ENCODE data around the gene KCNN3. TPM values are rescaled to one million over a fixed set of nuclear protein-coding genes. Genes with fewer than 3 reads are reported as not detected.

KCNN3 gene
- total RNA-seq, 1 donor, result not detected

GRCh38 chr1:154718566-154718965 is 151.5 kb downstream of the KCNN3 start:
- DNase-seq (ENCODE audit: low read depth), result no peak
- no peak for TF ChIP-seq CTCF (IDR thresholded peaks at IDR 0.05; ENCODE audit: insufficient read depth, low read depth, low read length)
- no peak overlapping the region for H3K4me3 ChIP-seq (ENCODE audit: low read depth, low read length)

DNA sequence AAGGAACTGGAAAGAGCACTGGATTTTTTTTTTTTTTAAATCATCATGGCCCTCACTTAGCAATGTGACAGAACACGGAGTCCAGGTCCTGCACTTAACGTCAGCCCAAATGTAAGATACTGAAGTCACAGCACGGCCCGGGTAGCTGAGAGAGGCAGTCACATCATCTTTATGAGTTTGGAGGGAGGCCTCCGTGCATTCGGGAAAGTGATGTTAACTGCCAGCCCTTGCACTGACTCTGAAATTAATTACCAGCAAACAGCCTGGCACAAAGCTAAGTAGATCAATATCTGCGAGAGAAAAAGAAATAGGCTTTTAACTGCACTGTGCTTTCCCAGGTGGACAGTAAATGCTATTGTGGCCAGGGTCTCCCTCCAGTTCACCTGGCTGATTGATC is 152.6 kb downstream of the KCNN3 start:
- no peak for TF ChIP-seq CTCF (IDR thresholded peaks at IDR 0.05; ENCODE audit: insufficient read depth, low read depth, low read length)
- no peak overlapping the region for H3K4me3 ChIP-seq (ENCODE audit: low read depth, low read length)
- DNase-seq (ENCODE audit: low read depth), result no peak

DNA sequence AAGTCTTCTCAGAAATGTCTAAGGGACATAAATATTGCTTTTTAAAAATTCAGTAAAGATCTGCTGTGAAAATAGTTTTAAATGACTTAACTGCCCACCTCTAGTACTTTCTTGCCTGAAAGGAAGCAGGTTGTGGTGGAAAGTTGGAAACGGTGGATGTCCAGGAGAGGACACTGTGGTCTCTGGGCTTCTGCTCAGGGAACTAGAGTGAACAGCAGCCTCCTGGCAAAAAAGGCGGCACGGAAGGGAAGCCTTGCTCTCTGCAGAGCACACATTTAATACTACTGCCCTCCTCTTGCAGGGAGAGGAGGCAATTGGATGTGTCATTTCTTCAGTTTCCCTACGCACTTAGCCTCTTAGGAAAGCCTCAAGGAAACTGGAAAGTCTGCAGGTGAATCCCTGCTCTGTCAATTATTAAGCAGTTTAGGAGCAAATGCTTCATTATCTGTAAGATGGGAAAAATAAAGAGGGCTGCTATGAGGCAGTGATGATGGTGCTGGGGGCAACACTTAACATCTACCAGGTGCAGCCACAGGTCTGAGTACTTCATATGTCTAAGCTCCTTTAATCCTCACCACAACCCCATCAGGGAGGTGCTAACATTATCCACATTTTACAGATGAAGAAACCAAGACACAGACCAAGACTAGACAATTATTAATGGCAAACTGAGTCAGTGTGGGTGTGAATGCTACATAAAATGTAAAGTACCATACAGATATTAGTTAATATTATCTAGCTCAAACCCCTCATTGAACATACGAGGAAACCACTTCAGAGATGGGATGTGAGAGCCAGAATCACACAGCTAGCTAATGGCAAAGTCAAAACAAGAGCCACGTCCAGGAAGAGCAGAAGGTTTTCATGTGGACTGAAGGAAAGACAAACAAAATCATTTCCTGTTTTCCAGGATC is 153.2 kb downstream of the KCNN3 start:
- no peak for DNase-seq (ENCODE audit: low read depth)
- no peak overlapping the region for H3K4me3 ChIP-seq (ENCODE audit: low read depth, low read length)
- no peak for TF ChIP-seq CTCF (IDR thresholded peaks at IDR 0.05; ENCODE audit: insufficient read depth, low read depth, low read length)

DNA sequence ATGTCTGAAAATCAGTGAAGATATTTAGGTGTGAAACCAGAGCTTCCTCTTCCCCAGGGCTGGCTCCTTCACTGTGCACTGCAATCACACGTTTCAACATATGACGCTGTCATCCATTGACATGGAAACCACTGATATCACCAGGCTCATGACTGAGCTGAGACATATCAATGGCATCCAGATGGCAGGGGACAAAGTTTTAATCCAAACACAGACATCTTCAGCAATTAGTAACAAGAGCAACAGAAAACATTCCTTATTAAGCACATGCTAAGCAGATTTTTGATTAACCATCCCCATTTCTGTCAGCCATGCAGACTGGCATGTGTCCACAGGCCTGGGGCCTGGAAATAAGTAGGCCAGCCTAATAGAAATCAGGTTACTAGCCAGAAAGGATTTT is 154.1 kb downstream of the KCNN3 start:
- TF ChIP-seq CTCF (IDR thresholded peaks at IDR 0.05; ENCODE audit: insufficient read depth, low read depth, low read length), result no peak
- H3K4me3 ChIP-seq (ENCODE audit: low read depth, low read length), result no peak overlapping the region
- no peak for DNase-seq (ENCODE audit: low read depth)

DNA sequence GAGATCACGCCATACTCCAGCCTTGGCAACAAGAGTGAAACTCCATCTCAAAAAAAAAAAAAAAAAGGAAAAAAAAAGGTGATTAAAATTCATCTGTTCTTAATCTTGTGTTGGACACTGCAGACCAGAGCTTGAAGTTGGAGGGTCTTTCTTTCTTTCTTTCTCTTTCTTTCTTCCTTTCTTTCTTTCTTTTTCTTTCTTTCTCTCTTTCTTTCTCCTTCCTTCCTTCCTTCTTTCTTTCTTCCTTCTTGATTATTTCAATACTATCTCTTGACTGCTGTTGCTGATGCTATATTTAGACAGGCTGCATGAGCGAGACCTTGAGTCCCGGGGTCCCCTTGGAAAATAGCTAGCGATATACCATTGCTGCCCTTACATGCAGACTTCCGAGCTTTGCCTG is 154.7 kb downstream of the KCNN3 start:
- DNase-seq (ENCODE audit: low read depth), result no peak
- TF ChIP-seq CTCF (IDR thresholded peaks at IDR 0.05; ENCODE audit: insufficient read depth, low read depth, low read length), result no peak
- no peak overlapping the region for H3K4me3 ChIP-seq (ENCODE audit: low read depth, low read length)

GRCh38 chr1:154714638-154715037 is 155.4 kb downstream of the KCNN3 start:
- no peak overlapping the region for H3K4me3 ChIP-seq (ENCODE audit: low read depth, low read length)
- TF ChIP-seq CTCF (IDR thresholded peaks at IDR 0.05; ENCODE audit: insufficient read depth, low read depth, low read length), result no peak
- no peak for DNase-seq (ENCODE audit: low read depth)
